Neural progenitor cell (in vitro differentiated cells): ENCODE results near the gene RASGRP3. TPM values are rescaled to one million over a fixed set of nuclear protein-coding genes. Genes with fewer than 3 reads are reported as not detected.

Source experiments
- DNase-seq: peaks from one replicate; pipeline ENCODE4 v3.0.0-alpha.2; 2016; ENCODE audit warnings: low spot score
- H2AFZ ChIP-seq: fragments of 200-600 bp; sonication (generic); replicated peaks from 2 replicates; pipeline ENCODE4 v1.6.1; 2016; ENCODE audit warnings: antibody characterized with exemption
- H3F3A ChIP-seq: fragments of 200-600 bp; sonication (generic); 2 replicates; pipeline ENCODE4 v1.6.1; 2016; ENCODE audit warnings: antibody characterized with exemption, low read depth
- H3K27ac ChIP-seq: fragments of 200-600 bp; sonication (generic); 2 replicates; pipeline ENCODE4 v1.5.1; 2016; ENCODE audit warnings: mild to moderate bottlenecking
- H3K27me3 ChIP-seq: fragments of 200-600 bp; sonication (generic); 2 replicates; pipeline ENCODE4 v1.6.1; 2016; ENCODE audit warnings: mild to moderate bottlenecking, moderate library complexity
- H3K36me3 ChIP-seq: fragments of 200-600 bp; sonication (generic); 2 replicates; pipeline ENCODE4 v1.5.1; 2016
- H3K4me1 ChIP-seq: fragments of 200-600 bp; sonication (generic); 2 replicates; pipeline ENCODE4 v1.6.1; 2016; ENCODE audit warnings: mixed run types
- H3K4me2 ChIP-seq: fragments of 200-600 bp; sonication (generic); 2 replicates; pipeline ENCODE4 v1.6.1; 2016
- H3K4me3 ChIP-seq: fragments of 200-600 bp; sonication (generic); 2 replicates; pipeline ENCODE4 v1.5.1; 2016
- H3K79me2 ChIP-seq: fragments of 200-600 bp; sonication (generic); 2 replicates; pipeline ENCODE4 v1.6.1; 2016; ENCODE audit warnings: low read depth
- H3K9ac ChIP-seq: fragments of 200-600 bp; sonication (generic); 2 replicates; pipeline ENCODE4 v1.6.1; 2016
- H3K9me3 ChIP-seq: fragments of 200-600 bp; sonication (generic); 2 replicates; pipeline ENCODE4 v1.5.1; 2016; ENCODE audit warnings: low read depth
- H4K20me1 ChIP-seq: fragments of 200-600 bp; sonication (generic); 2 replicates; pipeline ENCODE4 v1.6.1; 2016; ENCODE audit warnings: low read depth
- H3K27ac Mint-ChIP-seq: 3 replicates; pipeline ENCODE4 v1.8.0; 2021; ENCODE audit warnings: mixed read lengths
- H3K27me3 Mint-ChIP-seq: 2 replicates; pipeline ENCODE4 v1.8.0; 2022; ENCODE audit warnings: low read depth, mild to moderate bottlenecking, inconsistent platforms, moderate library complexity, mixed read lengths; ENCODE audit not compliant: insufficient read depth
- H3K36me3 Mint-ChIP-seq: 3 replicates; pipeline ENCODE4 v1.8.0; 2021; ENCODE audit warnings: mixed read lengths
- H3K4me1 Mint-ChIP-seq: 3 replicates; pipeline ENCODE4 v1.8.0; 2021; ENCODE audit warnings: mixed read lengths
- H3K4me3 Mint-ChIP-seq: 3 replicates; pipeline ENCODE4 v1.8.0; 2021; ENCODE audit warnings: mild to moderate bottlenecking, moderate library complexity, mixed read lengths
- H3K9me3 Mint-ChIP-seq: 3 replicates; pipeline ENCODE4 v1.8.0; 2020; ENCODE audit warnings: mixed read lengths
- CTCF ChIP-seq: fragments of 200-600 bp; sonication (generic); IDR thresholded peaks from 2 replicates; pipeline ENCODE4 v1.5.1; 2017; ENCODE audit warnings: antibody characterized with exemption, mild to moderate bottlenecking
- EZH2 ChIP-seq: fragments of 200-600 bp; sonication (generic); IDR thresholded peaks from 2 replicates; pipeline ENCODE4 v1.6.1; 2017; ENCODE audit warnings: antibody characterized with exemption, mild to moderate bottlenecking, moderate library complexity
- EZH2phosphoT487 ChIP-seq: fragments of 200-600 bp; sonication (generic); IDR thresholded peaks from 2 replicates; pipeline ENCODE4 v1.6.1; 2017; ENCODE audit warnings: antibody characterized with exemption
- total RNA-seq: library from RNA; depleted of rRNA; stranded (reverse); fragments of >200 nt; gene quantifications from 2 replicates; pipeline ENCODE4 v1.2.3, GENCODE V29; 2015; ENCODE audit warnings: low replicate concordance

RASGRP3 gene
- total RNA-seq, 1 donor from 2014 or later: not detected

DNA sequence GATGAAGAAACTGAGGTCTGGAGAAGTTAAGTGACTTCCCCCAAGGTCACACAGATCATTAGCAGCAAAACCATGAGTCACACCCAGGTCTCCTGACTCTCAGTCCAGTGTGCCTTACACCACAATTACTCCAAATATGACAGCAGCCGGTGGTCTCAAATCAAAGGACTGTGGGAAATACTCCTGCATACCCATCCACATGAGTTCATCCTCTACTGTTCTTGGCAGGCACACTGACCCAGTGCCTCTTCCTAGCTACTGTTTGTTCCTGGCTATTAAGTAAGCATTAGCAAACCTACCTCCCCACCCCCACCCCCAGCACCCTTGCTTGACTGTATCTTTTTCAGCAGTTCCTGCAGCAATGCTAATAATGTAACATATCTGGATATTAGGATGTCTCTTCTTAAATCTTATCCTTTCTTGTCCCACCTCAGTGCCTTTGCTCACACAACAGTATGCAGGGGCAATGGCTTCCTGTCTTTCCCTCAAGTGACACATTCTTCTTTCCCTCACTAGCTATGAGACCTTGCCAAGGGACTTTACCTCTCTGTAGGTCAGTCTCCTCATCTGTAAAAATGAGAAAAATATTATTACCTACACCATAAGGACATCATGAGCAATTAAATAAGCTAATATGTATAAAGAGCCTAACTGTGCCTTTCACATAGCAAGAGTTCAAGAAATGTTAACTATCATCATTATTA, 76.5 kb downstream of the RASGRP3 start:
- H3K36me3 ChIP-seq: no peaks in the 10 kb centered on the region
- no peak overlapping the region for H3K4me2 ChIP-seq
- DNase-seq: no peak
- Mint-ChIP-seq H3K4me1 (no peaks in the 10 kb centered on the region), H3K27me3 (peaks cover 7% of the 10 kb centered on the region), H3K36me3 (no peaks in the 10 kb centered on the region), H3K27ac (no peak overlapping the region), H3K9me3 (peaks cover 3% of the 10 kb centered on the region), H3K4me3 (no peak overlapping the region)
- H3K27me3 ChIP-seq: no peaks in the 10 kb centered on the region
- H3K27ac ChIP-seq: no peak overlapping the region
- no peaks in the 10 kb centered on the region for H3K79me2 ChIP-seq
- H3K9me3 ChIP-seq: no peaks in the 10 kb centered on the region
- H3K4me1 ChIP-seq: no peaks in the 10 kb centered on the region
- no peak overlapping the region for H3K9ac ChIP-seq
- H3K4me3 ChIP-seq: no peak overlapping the region
- H3F3A ChIP-seq: no peaks in the 10 kb centered on the region
- H2AFZ ChIP-seq: no peak overlapping the region
- H4K20me1 ChIP-seq: no peaks in the 10 kb centered on the region
- no peak for TF ChIP-seq CTCF
- TF ChIP-seq EZH2phosphoT487: no peak
- no peak for TF ChIP-seq EZH2

DNA sequence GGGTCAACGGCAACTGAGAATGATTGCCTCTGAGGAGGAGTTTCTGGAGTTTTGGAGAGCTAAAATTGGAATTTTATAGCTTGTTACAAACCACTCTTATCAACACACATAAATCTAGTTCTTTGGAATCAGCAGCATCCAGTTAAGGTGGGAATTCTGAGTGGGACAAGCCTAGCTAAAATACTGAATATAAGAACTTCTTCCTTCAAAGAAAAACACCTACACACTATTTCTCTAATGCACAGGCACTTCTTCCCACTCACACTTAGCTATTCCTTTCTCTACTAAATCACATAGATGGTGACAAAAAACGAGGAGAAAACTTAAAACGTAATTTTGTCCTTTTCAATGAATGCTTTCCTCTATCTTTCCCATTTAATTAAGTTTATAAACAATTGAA, 79.2 kb downstream of the RASGRP3 start:
- Mint-ChIP-seq H3K4me3 (no peak overlapping the region), H3K27ac (no peak overlapping the region), H3K27me3 (peaks cover 3% of the 10 kb centered on the region), H3K9me3 (peaks cover 3% of the 10 kb centered on the region), H3K4me1 (no peaks in the 10 kb centered on the region), H3K36me3 (no peaks in the 10 kb centered on the region)
- DNase-seq: no peak
- Histone ChIP-seq H3K36me3 (no peaks in the 10 kb centered on the region), H3K9ac (no peak overlapping the region), H3K9me3 (no peaks in the 10 kb centered on the region), H3F3A (no peaks in the 10 kb centered on the region), H2AFZ (peak overlapping the region; percentile 46), H3K4me1 (no peaks in the 10 kb centered on the region), H3K4me2 (no peak overlapping the region), H3K79me2 (no peaks in the 10 kb centered on the region), H3K4me3 (no peak overlapping the region), H4K20me1 (no peaks in the 10 kb centered on the region), H3K27ac (no peak overlapping the region), H3K27me3 (no peaks in the 10 kb centered on the region)
- no peak for TF ChIP-seq EZH2phosphoT487
- no peak for TF ChIP-seq CTCF
- TF ChIP-seq EZH2: no peak

- H2AFZ ChIP-seq: no peak overlapping the region
Measured at GRCh38 chr2:33559328-33559727, 82.9 kb downstream of the RASGRP3 start.

More at GRCh38 chr2:33559328-33559727, 82.9 kb downstream of the RASGRP3 start:
- Histone ChIP-seq H3K79me2 (no peaks in the 10 kb centered on the region), H3K4me1 (no peaks in the 10 kb centered on the region), H3K4me2 (no peak overlapping the region), H3F3A (no peaks in the 10 kb centered on the region), H4K20me1 (no peaks in the 10 kb centered on the region), H3K36me3 (no peaks in the 10 kb centered on the region), H3K9me3 (no peaks in the 10 kb centered on the region), H3K27ac (no peak overlapping the region), H3K9ac (no peak overlapping the region), H3K4me3 (no peak overlapping the region), H3K27me3 (no peaks in the 10 kb centered on the region)
- no peak for TF ChIP-seq EZH2phosphoT487
- TF ChIP-seq EZH2: no peak
- TF ChIP-seq CTCF: no peak
- no peaks in the 10 kb centered on the region for H3K4me1 Mint-ChIP-seq
- no peak for DNase-seq
- H3K27ac Mint-ChIP-seq: no peak overlapping the region
- no peaks in the 10 kb centered on the region for H3K36me3 Mint-ChIP-seq
- H3K27me3 Mint-ChIP-seq: no peaks in the 10 kb centered on the region
- H3K9me3 Mint-ChIP-seq: peaks cover 3% of the 10 kb centered on the region
- H3K4me3 Mint-ChIP-seq: no peak overlapping the region
